ENCODE data around the gene SMYD2. TPM values are rescaled to one million over a fixed set of nuclear protein-coding genes. Genes with fewer than 3 reads are reported as not detected.

SMYD2 gene
- total and polyA plus RNA-seq, 2 of the 8 experiments (the other 6 are each of a cell fraction or from before 2014, with no cell fraction given): 3.0 to 5.2 TPM

- TF ChIP-seq TEAD4 (IDR thresholded peaks at IDR 0.05; ENCODE audit: low read depth, low read length): no peak
- TF ChIP-seq RFX5 (IDR thresholded peaks at IDR 0.05; ENCODE audit: borderline replicate concordance, low read depth, low read length): no peak
- peak; percentile 52; the same call in 1 of the 2 replicates for TF ChIP-seq TCF12 (IDR thresholded peaks at IDR 0.05; ENCODE audit: low read depth, low read length)
- TF ChIP-seq CTCF (IDR thresholded peaks at IDR 0.05; ENCODE audit: control extremely low read depth in 1 of 3, insufficient read depth in 1 of 3, low read depth in 1 of 3, low read length in 3 of 3): peak; percentile 91 to 97 (median 96)
- peak; percentile 100 for TF ChIP-seq RAD21 (IDR thresholded peaks at IDR 0.05 in 1 of 2, conservative IDR thresholded peaks at IDR 0.05 in 1 of 2; ENCODE audit: low read depth in 2 of 2, low read length in 2 of 2)
- TF ChIP-seq HDAC2 (IDR thresholded peaks at IDR 0.05; ENCODE audit: borderline replicate concordance in 1 of 2, low read depth in 2 of 2, low read length in 2 of 2): no peak
- TF ChIP-seq NRF1 (IDR thresholded peaks at IDR 0.05; ENCODE audit: low read depth, low read length): no peak
- TF ChIP-seq SP2 (IDR thresholded peaks at IDR 0.05; ENCODE audit: low read length): no peak
- 0 out of 2 replicates have a peak, but pooled peaks have one; percentile 30 for TF ChIP-seq ATF2 (IDR thresholded peaks at IDR 0.05; ENCODE audit: low read length)
- TF ChIP-seq BACH1 (IDR thresholded peaks at IDR 0.05; ENCODE audit: low read length): no peak
- no peak for TF ChIP-seq CHD1 (IDR thresholded peaks at IDR 0.05; ENCODE audit: low read depth, low read length)
- TF ChIP-seq GTF2F1 (IDR thresholded peaks at IDR 0.05; ENCODE audit: borderline replicate concordance, low read depth, low read length): no peak
- no peak for TF ChIP-seq POLR2AphosphoS5 (IDR thresholded peaks at IDR 0.05; ENCODE audit: low read depth, low read length)
- TF ChIP-seq SIN3A (conservative IDR thresholded peaks at IDR 0.05 in 1 of 2, IDR thresholded peaks at IDR 0.05 in 1 of 2; ENCODE audit: low read depth in 1 of 2, low read length in 2 of 2): peak in 1 of 2 experiments; percentile 78; a peak in 2 of 4 replicates
- peak; percentile 44; the same call in 1 of the 2 replicates for TF ChIP-seq YY1 (IDR thresholded peaks at IDR 0.05; ENCODE audit: low read depth, low read length)
- no peak for TF ChIP-seq ATF3 (IDR thresholded peaks at IDR 0.05; ENCODE audit: insufficient read depth, low read depth, low read length)
- no peak for TF ChIP-seq USF2 (IDR thresholded peaks at IDR 0.05; ENCODE audit: low read length)
- no peak for TF ChIP-seq SP4 (IDR thresholded peaks at IDR 0.05; ENCODE audit: low read length)
These were observed 48.0 kb downstream of the SMYD2 start (continued) for GRCh38 chr1:214328770-214329469.

Data from H1 (cell line).